Right lobe of liver (tissue), 4 donors: ENCODE measurements around the gene SBSN.

Experiments
- POLR2A ChIP-seq: fragments of 450-650 bp; IDR thresholded peaks from one replicate; pipeline ENCODE4 v1.6.1; 2017; ENCODE audit warnings: antibody characterized with exemption, mild to moderate bottlenecking
- TF ChIP-seq, protein P1 (sequence below), 4 donors: fragments of 200-600 bp in 3 of 4; fragments of 450-650 bp in 1 of 4; IDR thresholded peaks; one replicate each; pipeline versions ENCODE4 v1.5.1 to v1.8.0; 2016 to 2022; ENCODE audit warnings: antibody characterized with exemption in 4 of 4, mild to moderate bottlenecking in 2 of 4
- donor health status: DM: no; HTN: no; CAD: no.
- donor health status: DM: no; HTN: no; CAD: no.
- donor health status: DM: no; HTN: yes; CAD: no.

GRCh38 chr19:35529241-35530218 is 1.4 kb upstream of the SBSN start:
- TF ChIP-seq, protein P1, sequence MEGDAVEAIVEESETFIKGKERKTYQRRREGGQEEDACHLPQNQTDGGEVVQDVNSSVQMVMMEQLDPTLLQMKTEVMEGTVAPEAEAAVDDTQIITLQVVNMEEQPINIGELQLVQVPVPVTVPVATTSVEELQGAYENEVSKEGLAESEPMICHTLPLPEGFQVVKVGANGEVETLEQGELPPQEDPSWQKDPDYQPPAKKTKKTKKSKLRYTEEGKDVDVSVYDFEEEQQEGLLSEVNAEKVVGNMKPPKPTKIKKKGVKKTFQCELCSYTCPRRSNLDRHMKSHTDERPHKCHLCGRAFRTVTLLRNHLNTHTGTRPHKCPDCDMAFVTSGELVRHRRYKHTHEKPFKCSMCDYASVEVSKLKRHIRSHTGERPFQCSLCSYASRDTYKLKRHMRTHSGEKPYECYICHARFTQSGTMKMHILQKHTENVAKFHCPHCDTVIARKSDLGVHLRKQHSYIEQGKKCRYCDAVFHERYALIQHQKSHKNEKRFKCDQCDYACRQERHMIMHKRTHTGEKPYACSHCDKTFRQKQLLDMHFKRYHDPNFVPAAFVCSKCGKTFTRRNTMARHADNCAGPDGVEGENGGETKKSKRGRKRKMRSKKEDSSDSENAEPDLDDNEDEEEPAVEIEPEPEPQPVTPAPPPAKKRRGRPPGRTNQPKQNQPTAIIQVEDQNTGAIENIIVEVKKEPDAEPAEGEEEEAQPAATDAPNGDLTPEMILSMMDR (IDR thresholded peaks at IDR 0.05) = no peak
- TF ChIP-seq POLR2A = no peak
